Right renal pelvis (tissue), 4 donors: Measurements from ENCODE around the gene PSMB2. TPM values are rescaled to one million over a fixed set of nuclear protein-coding genes. Genes with fewer than 3 reads are reported as not detected.

Experiments
- DNase-seq, 4 donors: peaks; one replicate each; pipeline ENCODE4 v3.0.0-alpha.2; 2013; ENCODE audit warnings: low read depth in 4 of 4, low spot score in 3 of 4, missing footprints in 1 of 4
- polyA plus RNA-seq, 4 donors: library from polyadenylated mRNA; unstranded; fragments of 120-200 nt; gene quantifications; one replicate each; pipeline ENCODE4 v1.2.1, GENCODE V29; 2013; ENCODE audit not compliant: insufficient read length in 4 of 4

PSMB2 gene
- polyA plus RNA-seq, 4 donors, result 83.1 to 94.8 (median 90.1) TPM

- DNase-seq, result no peak
These were observed 67.1 kb downstream of the PSMB2 start for GRCh38 chr1:35574125-35574654.

- DNase-seq, result no peak
These were observed 67.9 kb downstream of the PSMB2 start, which contains the start of gene TFAP2E for GRCh38 chr1:35573198-35574124. TFAP2E (plus strand) TSS chr1:35573314; CDS start chr1:35573578, 264 bp downstream.

GRCh38 chr1:35572296-35572695 is 69.0 kb downstream of the PSMB2 start:
- DNase-seq, result no peak

- no peak for DNase-seq
These were observed 70.1 kb downstream of the PSMB2 start for GRCh38 chr1:35571263-35571662.

- DNase-seq, result no peak
These were observed 70.7 kb downstream of the PSMB2 start for GRCh38 chr1:35570589-35571137.

- no peak for DNase-seq
These were observed 71.4 kb downstream of the PSMB2 start for GRCh38 chr1:35569936-35570335.

- DNase-seq, result no peak
These were observed 72.3 kb downstream of the PSMB2 start for GRCh38 chr1:35568975-35569395.

- DNase-seq, result no peak
These were observed 73.3 kb downstream of the PSMB2 start for GRCh38 chr1:35567947-35568558.

- no peak for DNase-seq
These were observed 75.6 kb downstream of the PSMB2 start for GRCh38 chr1:35565742-35566133.

GRCh38 chr1:35564884-35565741 is 76.2 kb downstream of the PSMB2 start:
- DNase-seq, result no peak

- DNase-seq, result peak in 2 of 4 donors; percentile 60 to 63
These were observed 77.1 kb downstream of the PSMB2 start for GRCh38 chr1:35564037-35564883.

- DNase-seq, result no peak
These were observed 78.2 kb downstream of the PSMB2 start for GRCh38 chr1:35563166-35563565.

- no peak for DNase-seq
These were observed 79.2 kb downstream of the PSMB2 start for GRCh38 chr1:35561972-35562680.

- no peak for DNase-seq
These were observed 79.9 kb downstream of the PSMB2 start for GRCh38 chr1:35561297-35561971.

- no peak for DNase-seq
These were observed 80.8 kb downstream of the PSMB2 start for GRCh38 chr1:35560256-35561225.

GRCh38 chr1:35559317-35559944 is 81.9 kb downstream of the PSMB2 start:
- no peak for DNase-seq
